T-helper 17 cell (primary cell): Measurements from ENCODE around the gene ANO5. TPM values are rescaled to one million over a fixed set of nuclear protein-coding genes. Genes with fewer than 3 reads are reported as not detected.

ENCODE experiments used
- ATAC-seq: fragments of 150-1000 bp; cut with Tn5 transposase; 2 replicates; pipeline ENCODE4 v1.10.0; 2021; ENCODE audit warnings: mild to moderate bottlenecking, moderate library complexity
- DNase-seq, 3 donors: peaks; one replicate each; pipeline versions ENCODE4 v3.0.0 to v3.0.0-alpha.2; 2020 to 2021
- H3K9me3 ChIP-seq: one replicate; pipeline ENCODE4 v1.7.0; 2013; ENCODE audit warnings: low read length, mild to moderate bottlenecking; ENCODE audit not compliant: control insufficient read depth, poor library complexity, severe bottlenecking
- H3K27ac Mint-ChIP-seq: one replicate; pipeline ENCODE4 v1.8.0; 2022; ENCODE audit warnings: mild to moderate bottlenecking, moderate library complexity, mixed read lengths
- H3K27me3 Mint-ChIP-seq: one replicate; pipeline ENCODE4 v1.8.0; 2022; ENCODE audit warnings: mixed read lengths
- H3K36me3 Mint-ChIP-seq: one replicate; pipeline ENCODE4 v1.8.0; 2022; ENCODE audit warnings: low read depth, mixed read lengths
- H3K4me1 Mint-ChIP-seq: one replicate; pipeline ENCODE4 v1.8.0; 2022; ENCODE audit warnings: mild to moderate bottlenecking, mixed read lengths
- H3K4me3 Mint-ChIP-seq: one replicate; pipeline ENCODE4 v1.8.0; 2022; ENCODE audit warnings: mild to moderate bottlenecking, moderate library complexity, mixed read lengths
- total RNA-seq, 4 donors: library from RNA in 2 of 4; stranded (reverse) in 2 of 4; gene quantifications; one replicate each; pipeline ENCODE4 v1.2.3 and lab custom pipeline; 2022 to 2026

Gene ANO5
- total RNA-seq: under 1 TPM in 1 of 2 donors, not detected in 1; 0.05 TPM
- 0.23 to 1.3 reads per million in 2 donors for total RNA-seq (lab: John Stamatoyannopoulos, UW)

GRCh38 chr11:22192642-22193347 lies at the start of gene ANO5:
TSS of gene ANO5 (plus strand) at chr11:22193085. CDS start at chr11:22193493, 408 bp downstream.
- DNase-seq (no peak), ATAC-seq (no peak)
- Mint-ChIP-seq H3K4me1 (peaks cover 8% of the 10 kb centered on the region), H3K27me3 (peaks cover 23% of the 10 kb centered on the region), H3K4me3 (peak within 1 kb of the TSS; percentile 79), H3K27ac (no peak within 1 kb of the TSS), H3K36me3 (peaks cover 3% of the 10 kb centered on the region)
- no peaks in the 10 kb centered on the region for H3K9me3 ChIP-seq

GRCh38 chr11:22151649-22152197 lies 41.2 kb upstream of the ANO5 start:
- no peak overlapping the region for H3K27ac Mint-ChIP-seq
- H3K4me3 Mint-ChIP-seq: no peak overlapping the region
- ATAC-seq (no peak), DNase-seq (no peak)
- H3K9me3 ChIP-seq: no peaks in the 10 kb centered on the region
- no peaks in the 10 kb centered on the region for H3K4me1 Mint-ChIP-seq
- H3K27me3 Mint-ChIP-seq: no peaks in the 10 kb centered on the region
- no peaks in the 10 kb centered on the region for H3K36me3 Mint-ChIP-seq

GRCh38 chr11:22157531-22157930 lies 35.4 kb upstream of the ANO5 start:
- Mint-ChIP-seq H3K4me1 (no peaks in the 10 kb centered on the region), H3K27ac (no peak overlapping the region), H3K36me3 (no peaks in the 10 kb centered on the region), H3K27me3 (no peaks in the 10 kb centered on the region), H3K4me3 (no peak overlapping the region)
- DNase-seq (no peak), ATAC-seq (no peak)
- no peaks in the 10 kb centered on the region for H3K9me3 ChIP-seq

GRCh38 chr11:22161489-22161888 lies 31.4 kb upstream of the ANO5 start:
- no peaks in the 10 kb centered on the region for H3K36me3 Mint-ChIP-seq
- H3K27ac Mint-ChIP-seq: no peak overlapping the region
- no peaks in the 10 kb centered on the region for H3K27me3 Mint-ChIP-seq
- H3K4me3 Mint-ChIP-seq: no peak overlapping the region
- ATAC-seq: no peak
- no peaks in the 10 kb centered on the region for H3K9me3 ChIP-seq
- no peak for DNase-seq
- no peaks in the 10 kb centered on the region for H3K4me1 Mint-ChIP-seq

GRCh38 chr11:22162756-22163155 lies 30.1 kb upstream of the ANO5 start:
- ATAC-seq (no peak), DNase-seq (no peak)
- no peak overlapping the region for H3K27ac Mint-ChIP-seq
- H3K4me3 Mint-ChIP-seq: no peak overlapping the region
- no peaks in the 10 kb centered on the region for H3K36me3 Mint-ChIP-seq
- no peaks in the 10 kb centered on the region for H3K4me1 Mint-ChIP-seq
- no peaks in the 10 kb centered on the region for H3K27me3 Mint-ChIP-seq
- no peaks in the 10 kb centered on the region for H3K9me3 ChIP-seq

GRCh38 chr11:22163394-22163797 lies 29.5 kb upstream of the ANO5 start:
- no peaks in the 10 kb centered on the region for H3K36me3 Mint-ChIP-seq
- H3K4me1 Mint-ChIP-seq: no peaks in the 10 kb centered on the region
- H3K4me3 Mint-ChIP-seq: no peak overlapping the region
- H3K9me3 ChIP-seq: no peaks in the 10 kb centered on the region
- no peak for DNase-seq
- ATAC-seq: no peak
- H3K27ac Mint-ChIP-seq: no peak overlapping the region
- H3K27me3 Mint-ChIP-seq: no peaks in the 10 kb centered on the region

- Mint-ChIP-seq H3K4me3 (no peak overlapping the region), H3K27me3 (no peaks in the 10 kb centered on the region), H3K4me1 (no peaks in the 10 kb centered on the region), H3K27ac (no peak overlapping the region), H3K36me3 (no peaks in the 10 kb centered on the region)
- no peak for DNase-seq
- H3K9me3 ChIP-seq: no peaks in the 10 kb centered on the region
- no peak for ATAC-seq
These were observed 27.8 kb upstream of the ANO5 start for GRCh38 chr11:22165087-22165486.

- H3K4me3 Mint-ChIP-seq: no peak overlapping the region
- H3K27me3 Mint-ChIP-seq: no peaks in the 10 kb centered on the region
- no peaks in the 10 kb centered on the region for H3K4me1 Mint-ChIP-seq
- no peaks in the 10 kb centered on the region for H3K36me3 Mint-ChIP-seq
- no peaks in the 10 kb centered on the region for H3K9me3 ChIP-seq
- DNase-seq: no peak
- H3K27ac Mint-ChIP-seq: no peak overlapping the region
- no peak for ATAC-seq
These were observed 26.9 kb upstream of the ANO5 start for GRCh38 chr11:22165759-22166513.

- Mint-ChIP-seq H3K4me3 (no peak overlapping the region), H3K36me3 (no peaks in the 10 kb centered on the region), H3K27ac (no peak overlapping the region), H3K4me1 (no peaks in the 10 kb centered on the region), H3K27me3 (no peaks in the 10 kb centered on the region)
- no peaks in the 10 kb centered on the region for H3K9me3 ChIP-seq
- DNase-seq: no peak
- no peak for ATAC-seq
These were observed 23.1 kb upstream of the ANO5 start for GRCh38 chr11:22169833-22170232.

- no peak for ATAC-seq
- no peak overlapping the region for H3K4me3 Mint-ChIP-seq
- no peaks in the 10 kb centered on the region for H3K36me3 Mint-ChIP-seq
- DNase-seq: no peak
- H3K4me1 Mint-ChIP-seq: no peaks in the 10 kb centered on the region
- no peaks in the 10 kb centered on the region for H3K9me3 ChIP-seq
- no peaks in the 10 kb centered on the region for H3K27me3 Mint-ChIP-seq
- H3K27ac Mint-ChIP-seq: no peak overlapping the region
These were observed 19.4 kb upstream of the ANO5 start for GRCh38 chr11:22173532-22173931.

GRCh38 chr11:22177186-22177585 lies 15.7 kb upstream of the ANO5 start:
- Mint-ChIP-seq H3K36me3 (no peaks in the 10 kb centered on the region), H3K27me3 (no peaks in the 10 kb centered on the region), H3K4me1 (no peaks in the 10 kb centered on the region), H3K4me3 (no peak overlapping the region), H3K27ac (no peak overlapping the region)
- DNase-seq (no peak), ATAC-seq (no peak)
- H3K9me3 ChIP-seq: no peaks in the 10 kb centered on the region

- no peaks in the 10 kb centered on the region for H3K9me3 ChIP-seq
- ATAC-seq (no peak), DNase-seq (no peak)
- no peak overlapping the region for H3K4me3 Mint-ChIP-seq
- H3K4me1 Mint-ChIP-seq: no peaks in the 10 kb centered on the region
- H3K36me3 Mint-ChIP-seq: no peaks in the 10 kb centered on the region
- no peaks in the 10 kb centered on the region for H3K27me3 Mint-ChIP-seq
- H3K27ac Mint-ChIP-seq: no peak overlapping the region
These were observed 13.3 kb upstream of the ANO5 start for GRCh38 chr11:22179626-22180025.

- no peak for DNase-seq
- H3K4me3 Mint-ChIP-seq: no peak overlapping the region
- no peaks in the 10 kb centered on the region for H3K9me3 ChIP-seq
- H3K27me3 Mint-ChIP-seq: no peaks in the 10 kb centered on the region
- H3K4me1 Mint-ChIP-seq: no peaks in the 10 kb centered on the region
- ATAC-seq: no peak
- H3K27ac Mint-ChIP-seq: no peak overlapping the region
- no peaks in the 10 kb centered on the region for H3K36me3 Mint-ChIP-seq
These were observed 12.8 kb upstream of the ANO5 start for GRCh38 chr11:22180131-22180530.
